Central memory CD4-positive, alpha-beta T cell (primary cell): ENCODE data around the gene NKAIN1.
"Not testable (repeated sequence)": the region's sequence is repeated elsewhere in the genome, so short reads cannot be mapped to it uniquely, and the experiment has no call there.

Experiments
- DNase-seq: peaks from one replicate; pipeline ENCODE4 v3.0.0; 2022

NKAIN1 gene

GRCh38 chr1:31191281-31191680, 48.4 kb downstream of the NKAIN1 start:
- no peak for DNase-seq

GRCh38 chr1:31189696-31190674, 49.7 kb downstream of the NKAIN1 start:
- no peak for DNase-seq

- no peak for DNase-seq
Measured at GRCh38 chr1:31183927-31184554, 55.6 kb downstream of the NKAIN1 start.

- DNase-seq = no peak
Measured at GRCh38 chr1:31183126-31183525, 56.6 kb downstream of the NKAIN1 start.

- DNase-seq = peak; percentile 15
Measured at GRCh38 chr1:31182352-31182751, 57.3 kb downstream of the NKAIN1 start.

GRCh38 chr1:31181515-31182343, 58.0 kb downstream of the NKAIN1 start:
- no peak for DNase-seq

- DNase-seq = no peak
Measured at GRCh38 chr1:31180338-31180737, 59.3 kb downstream of the NKAIN1 start.

- not testable (repeated sequence) for DNase-seq
Measured at GRCh38 chr1:31176291-31176690, 63.4 kb downstream of the NKAIN1 start.

GRCh38 chr1:31170486-31170735, 69.3 kb downstream of the NKAIN1 start:
- no peak for DNase-seq

GRCh38 chr1:31166462-31166861, 73.2 kb downstream of the NKAIN1 start:
- no peak for DNase-seq

GRCh38 chr1:31164291-31164690, 75.4 kb downstream of the NKAIN1 start:
- no peak for DNase-seq

- no peak for DNase-seq
Measured at GRCh38 chr1:31163866-31164265, 75.8 kb downstream of the NKAIN1 start.

GRCh38 chr1:31161571-31161970, 78.1 kb downstream of the NKAIN1 start:
- DNase-seq = no peak

- no peak for DNase-seq
Measured at GRCh38 chr1:31159869-31160611, 79.6 kb downstream of the NKAIN1 start.

GRCh38 chr1:31159323-31159722, 80.4 kb downstream of the NKAIN1 start:
- DNase-seq = no peak

- peak; percentile 43 for DNase-seq
Measured at GRCh38 chr1:31155216-31155806, 84.4 kb downstream of the NKAIN1 start.

GRCh38 chr1:31154632-31155215, 85.0 kb downstream of the NKAIN1 start:
- DNase-seq = peak; percentile 33

GRCh38 chr1:31154000-31154631, 85.6 kb downstream of the NKAIN1 start:
- no peak for DNase-seq

- no peak for DNase-seq
Measured at GRCh38 chr1:31153423-31153822, 86.3 kb downstream of the NKAIN1 start.

- DNase-seq = no peak
Measured at GRCh38 chr1:31152181-31152795, 87.4 kb downstream of the NKAIN1 start.

GRCh38 chr1:31151402-31151801, 88.3 kb downstream of the NKAIN1 start:
- no peak for DNase-seq
